Panc1 (cell line): ENCODE data around the gene GPR149.

Experiments
- CTCF ChIP-seq: fragments of 450-650 bp; IDR thresholded peaks from 2 replicates; pipeline ENCODE4 v1.5.1; 2017; ENCODE audit warnings: mild to moderate bottlenecking
- POLR2AphosphoS5 ChIP-seq: IDR thresholded peaks from 2 replicates; pipeline ENCODE4 v1.6.1; 2012; ENCODE audit warnings: mild to moderate bottlenecking, low read depth, low read length, moderate library complexity

GRCh38 chr3:154307363-154307762 lies 122.6 kb downstream of the GPR149 start:
- no peak for TF ChIP-seq CTCF
- no peak for TF ChIP-seq POLR2AphosphoS5
